CD4-positive, alpha-beta T cell treated with Interleukin-1 beta for 1 hour (primary cell): ENCODE data around the gene TEX19.

ENCODE experiments used
- DNase-seq, 2 donors: peaks; one replicate each; pipeline ENCODE4 v3.0.0-alpha.2; 2020 to 2022

Gene TEX19

DNA sequence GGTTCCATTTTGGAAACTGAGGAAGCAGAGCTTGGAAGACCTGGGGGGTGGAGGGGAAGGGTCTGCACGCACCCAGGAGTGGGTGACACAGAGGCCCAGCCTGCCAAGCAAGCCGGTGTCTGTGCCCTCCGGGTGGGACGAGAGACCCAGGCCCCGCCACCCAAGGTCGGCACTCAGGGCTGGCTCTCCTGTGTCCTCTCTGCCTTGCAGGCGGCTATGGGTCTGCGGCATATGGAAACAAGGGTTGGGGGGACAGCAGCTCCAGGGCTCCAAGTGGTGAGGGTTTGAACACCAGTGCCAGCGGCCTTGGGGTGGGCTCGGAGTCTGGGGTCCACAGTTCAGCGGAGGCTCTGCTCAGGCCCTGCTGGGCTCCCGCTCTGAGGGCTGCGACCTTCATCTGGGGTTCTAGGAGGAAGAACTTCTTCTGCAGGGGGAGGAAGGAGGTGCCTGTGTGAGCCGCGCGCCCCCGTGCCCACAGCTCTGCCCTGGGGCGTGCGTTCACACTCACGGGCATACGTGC is 37.0 kb upstream of the TEX19 start:
- DNase-seq, result no peak

DNA sequence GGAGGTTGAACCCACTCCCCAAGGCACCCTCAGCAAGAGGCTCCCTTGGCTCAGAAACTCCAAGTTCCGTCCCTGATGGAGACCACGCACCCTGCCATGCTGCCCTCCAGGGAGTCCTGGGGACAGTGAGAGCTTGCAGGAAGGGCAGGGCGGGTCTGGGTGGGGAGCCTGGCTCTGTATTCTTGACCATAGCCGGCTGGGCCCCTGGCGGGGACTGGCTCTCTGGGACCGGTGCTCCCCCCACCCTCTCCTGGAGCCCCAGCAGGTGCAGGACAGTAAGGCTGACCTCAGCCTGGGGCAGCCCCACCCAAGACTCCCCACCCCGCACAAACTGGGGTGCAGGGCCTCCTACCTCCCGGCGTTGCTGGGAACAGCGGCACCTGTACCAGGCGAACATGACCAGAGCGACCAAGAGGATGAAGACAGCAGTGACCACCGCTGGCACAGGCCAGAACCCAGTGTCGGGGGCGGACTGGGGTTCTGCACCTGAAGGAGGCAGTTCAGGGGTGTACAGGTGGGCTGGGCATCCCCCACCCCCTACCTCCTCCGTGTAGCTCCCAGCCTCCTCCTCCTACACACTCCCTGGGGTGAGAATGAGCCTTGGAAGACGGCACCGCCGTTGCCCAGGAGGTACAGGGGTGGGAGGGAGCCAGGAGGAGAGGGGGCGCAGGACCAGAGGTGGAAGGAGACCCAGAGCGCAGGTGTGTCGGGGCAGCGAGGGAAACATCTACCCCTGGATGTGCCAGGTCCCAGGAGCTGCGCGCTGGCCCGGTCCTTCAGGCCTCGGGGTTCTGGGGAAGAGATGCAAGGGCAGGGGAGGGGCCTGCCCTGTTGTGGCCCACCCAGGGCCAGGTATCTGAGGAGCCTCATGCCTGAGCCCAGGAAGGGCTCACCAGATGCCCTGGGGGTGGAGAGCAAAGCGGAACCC is 36.3 kb upstream of the TEX19 start:
- DNase-seq, result no peak

DNA sequence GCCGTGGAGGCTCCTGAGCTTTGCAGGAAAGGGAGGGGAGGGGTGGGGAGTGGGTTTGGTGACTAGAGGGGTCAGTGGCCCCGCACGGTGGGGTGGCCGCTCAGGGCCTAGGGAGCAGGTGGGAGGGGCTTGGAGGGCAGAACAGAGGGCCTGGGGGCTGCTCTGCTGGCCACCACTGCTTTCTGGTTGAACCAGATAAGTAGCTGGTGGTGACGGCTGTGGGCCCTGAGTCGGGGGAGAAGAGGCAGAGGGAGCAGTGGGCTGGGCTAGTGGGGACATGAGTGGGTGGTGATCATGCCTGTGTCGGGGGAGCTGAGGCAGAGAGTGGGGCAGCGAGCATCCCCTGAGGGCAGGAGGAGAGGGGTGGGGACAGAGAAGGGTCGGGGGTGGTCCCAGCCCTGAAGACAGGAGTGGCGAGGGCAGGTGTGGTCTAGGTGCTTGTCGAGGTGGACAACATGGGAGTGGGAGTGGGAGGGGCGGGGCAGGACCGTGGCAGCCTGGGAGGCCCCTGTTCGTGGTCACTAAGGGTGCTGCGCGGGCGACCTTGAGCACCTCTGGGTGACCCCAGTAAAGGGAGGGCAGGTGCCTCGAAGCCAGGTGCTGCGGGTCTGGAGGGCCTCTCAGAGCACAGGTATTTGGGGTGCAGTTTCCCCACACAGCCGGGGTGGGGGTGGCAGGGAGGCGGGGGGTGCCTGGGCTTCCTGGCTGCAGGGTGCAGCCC is 35.4 kb upstream of the TEX19 start:
- DNase-seq, result no peak

DNA sequence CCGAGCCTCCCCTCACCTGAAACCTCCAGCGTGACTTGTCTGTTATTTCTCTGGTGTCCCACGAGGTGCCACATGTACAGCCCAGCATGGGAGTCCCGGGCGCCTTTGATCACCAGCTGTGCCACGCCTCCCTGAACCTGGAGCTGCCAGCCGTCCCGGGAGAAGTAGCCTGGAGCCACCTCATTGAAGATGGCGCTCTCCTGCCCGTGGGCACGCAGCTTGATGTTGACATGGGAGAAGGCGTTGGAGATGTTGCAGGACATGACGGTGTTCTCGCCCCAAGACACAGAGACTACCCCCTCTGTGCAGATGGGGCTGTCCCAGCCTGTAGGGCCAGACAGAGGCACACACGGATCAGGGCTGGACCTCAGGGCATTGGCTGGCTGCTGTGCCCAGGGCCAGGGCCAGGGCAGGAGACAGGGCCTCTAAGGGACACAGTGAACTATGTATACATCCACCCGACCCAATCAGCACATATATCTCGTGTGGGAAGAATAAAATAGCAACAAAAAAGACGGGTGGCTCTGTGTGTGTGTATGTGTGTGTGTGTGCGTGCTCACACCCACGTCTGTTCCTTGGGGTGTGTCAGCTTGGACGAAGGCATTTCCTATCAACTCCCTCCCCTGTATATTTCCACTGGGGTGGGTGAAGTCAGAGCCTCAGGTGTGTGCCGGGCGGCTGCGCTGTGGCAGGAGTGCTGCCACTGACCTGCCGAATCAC is 34.3 kb upstream of the TEX19 start:
- no peak for DNase-seq

DNA sequence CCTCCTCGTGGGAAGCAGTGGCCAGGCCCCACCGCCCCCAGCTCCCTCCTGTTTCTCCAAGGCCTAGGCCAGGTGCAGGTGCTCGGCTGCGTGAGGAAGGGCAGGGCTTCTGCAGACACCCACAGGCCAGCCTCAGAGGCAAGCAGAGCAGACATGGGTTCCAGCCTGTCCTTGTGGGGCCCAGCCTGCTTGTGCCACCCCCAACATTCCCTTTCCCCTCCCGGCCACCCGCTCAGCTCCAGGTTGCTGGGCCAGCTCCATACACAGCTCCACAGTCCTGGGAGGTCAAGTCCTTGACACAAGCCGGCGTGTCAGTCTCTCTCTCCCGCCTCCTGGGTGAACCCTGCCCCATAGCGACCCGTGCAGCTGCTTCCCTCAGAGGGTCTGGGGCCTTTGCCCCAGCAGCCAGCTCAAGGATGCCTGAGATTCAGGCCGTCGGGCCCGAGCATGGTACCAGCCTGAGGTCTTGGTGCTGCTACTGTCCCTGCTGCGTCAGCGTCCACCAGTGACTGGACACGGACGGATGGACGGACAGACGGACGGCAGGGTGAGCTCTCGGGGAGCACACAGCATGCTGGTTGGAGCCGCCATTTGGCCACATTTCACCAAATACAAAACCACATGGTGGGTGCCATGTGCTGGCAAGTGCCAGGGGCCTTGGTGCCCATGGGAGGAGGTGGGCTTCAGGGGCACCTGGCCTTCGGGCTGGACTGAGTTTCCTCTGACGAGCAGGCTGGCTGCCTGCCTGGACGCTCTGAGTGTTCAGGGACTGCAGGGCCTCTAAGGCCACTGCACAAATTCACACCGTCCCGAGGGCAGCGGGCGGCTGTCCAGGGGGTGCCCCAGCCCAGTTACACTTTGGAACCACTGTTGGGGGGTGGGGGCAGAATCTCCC is 33.5 kb upstream of the TEX19 start:
- DNase-seq, result no peak

DNA sequence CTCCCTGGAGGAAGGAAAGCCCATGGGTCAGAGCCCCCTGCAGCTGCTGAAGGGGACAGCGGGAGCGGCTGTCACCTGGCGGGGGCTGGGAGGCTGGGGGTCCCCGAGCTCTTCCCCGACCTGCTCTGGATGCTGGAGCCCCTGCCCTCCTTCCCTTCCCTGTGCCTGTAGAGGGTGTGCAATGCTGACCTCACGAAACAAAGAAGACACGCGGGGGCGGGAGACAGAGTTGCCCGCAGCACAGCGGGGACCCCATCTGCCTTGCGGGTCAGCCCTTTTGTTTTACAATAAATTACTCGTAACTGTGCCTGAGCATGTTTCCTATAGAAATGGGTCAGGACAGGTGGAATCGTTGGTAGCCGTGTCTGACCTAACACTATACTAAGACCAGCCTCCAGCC is 31.8 kb upstream of the TEX19 start:
- DNase-seq, result no peak

DNA sequence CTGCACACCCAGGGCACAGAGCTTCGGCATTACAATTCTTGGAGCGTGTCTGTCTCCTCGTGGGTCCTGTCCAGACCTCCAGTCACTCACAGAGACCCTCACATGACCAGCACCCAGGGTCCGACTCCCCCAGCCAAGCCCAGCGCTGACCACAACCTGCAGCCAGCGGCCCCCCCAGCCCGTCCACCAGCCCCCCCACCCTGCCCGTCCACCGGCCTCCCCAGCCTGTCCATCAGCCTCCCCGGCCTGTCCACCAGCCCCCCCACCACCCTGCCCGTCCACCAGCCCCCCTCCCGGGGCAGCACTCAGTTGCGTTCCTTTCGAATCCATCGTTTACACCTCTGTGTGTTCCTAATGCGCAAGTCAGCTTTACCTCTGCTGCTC is 31.3 kb upstream of the TEX19 start:
- DNase-seq, result no peak

DNA sequence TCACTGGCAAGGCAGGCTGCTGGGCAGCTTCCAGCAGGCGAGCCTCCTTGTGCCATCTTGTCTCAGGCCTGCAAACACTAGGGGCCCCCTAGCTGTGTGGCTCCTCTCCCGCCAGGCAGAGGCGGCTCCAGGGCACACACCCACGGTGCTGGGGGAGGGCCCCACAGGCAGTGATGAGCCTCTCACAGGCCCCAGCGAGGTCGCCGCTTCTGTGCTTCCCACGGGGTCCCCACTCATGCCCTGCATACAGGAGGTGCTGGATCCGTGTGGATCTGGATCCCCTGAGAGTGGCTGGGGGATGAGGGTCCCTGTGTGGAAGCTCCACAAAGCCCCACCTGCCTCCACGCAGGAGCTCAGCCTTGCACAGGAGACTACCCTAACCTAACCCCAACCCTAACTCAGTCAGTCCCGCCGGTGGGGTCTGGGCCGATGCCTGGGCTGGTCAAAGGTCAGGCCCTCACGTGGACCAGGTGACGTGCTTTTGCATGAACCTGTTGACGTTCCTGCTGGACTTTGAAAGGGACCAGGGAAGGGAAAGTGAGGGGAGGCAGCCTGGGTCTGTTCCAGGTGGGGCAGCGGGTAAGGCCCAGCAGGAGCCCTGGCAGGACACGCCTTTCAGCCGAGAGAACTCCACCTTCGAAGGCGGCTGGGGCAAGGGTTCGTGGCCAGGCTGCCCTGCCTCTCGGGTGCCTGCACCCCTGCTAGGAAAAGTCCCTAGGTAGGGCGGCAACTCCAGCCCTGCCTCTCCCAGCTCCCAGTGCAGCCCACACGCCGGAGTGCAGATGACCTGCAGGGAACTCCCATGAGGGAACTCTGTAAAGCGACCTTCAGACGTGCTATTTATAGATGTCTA is 30.7 kb upstream of the TEX19 start:
- DNase-seq, result no peak

DNA sequence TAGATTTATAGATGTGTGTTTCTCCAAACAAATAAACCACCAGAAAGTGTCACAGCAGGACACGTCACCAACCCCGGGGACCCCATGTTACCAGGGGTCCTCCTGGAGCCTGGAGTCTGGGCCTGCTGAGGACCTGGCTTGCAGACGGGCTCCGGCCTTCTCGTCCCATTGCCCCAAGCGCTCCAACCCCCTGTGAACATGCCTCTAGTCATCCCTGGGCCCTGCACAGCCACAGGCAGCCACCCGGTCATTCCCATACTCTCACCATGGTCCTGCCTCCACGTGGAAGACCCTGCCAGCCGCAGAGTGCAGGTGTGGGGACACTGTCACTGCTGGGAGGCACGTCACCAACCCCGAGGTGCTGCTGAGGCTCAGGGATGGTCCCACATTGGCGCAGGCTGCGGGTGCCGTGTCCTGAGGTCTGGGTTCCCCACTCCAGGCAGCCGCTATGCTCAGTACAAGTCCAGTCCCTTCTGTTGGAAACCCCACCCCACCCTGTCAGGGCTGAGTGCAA is 30.0 kb upstream of the TEX19 start:
- DNase-seq, result no peak

DNA sequence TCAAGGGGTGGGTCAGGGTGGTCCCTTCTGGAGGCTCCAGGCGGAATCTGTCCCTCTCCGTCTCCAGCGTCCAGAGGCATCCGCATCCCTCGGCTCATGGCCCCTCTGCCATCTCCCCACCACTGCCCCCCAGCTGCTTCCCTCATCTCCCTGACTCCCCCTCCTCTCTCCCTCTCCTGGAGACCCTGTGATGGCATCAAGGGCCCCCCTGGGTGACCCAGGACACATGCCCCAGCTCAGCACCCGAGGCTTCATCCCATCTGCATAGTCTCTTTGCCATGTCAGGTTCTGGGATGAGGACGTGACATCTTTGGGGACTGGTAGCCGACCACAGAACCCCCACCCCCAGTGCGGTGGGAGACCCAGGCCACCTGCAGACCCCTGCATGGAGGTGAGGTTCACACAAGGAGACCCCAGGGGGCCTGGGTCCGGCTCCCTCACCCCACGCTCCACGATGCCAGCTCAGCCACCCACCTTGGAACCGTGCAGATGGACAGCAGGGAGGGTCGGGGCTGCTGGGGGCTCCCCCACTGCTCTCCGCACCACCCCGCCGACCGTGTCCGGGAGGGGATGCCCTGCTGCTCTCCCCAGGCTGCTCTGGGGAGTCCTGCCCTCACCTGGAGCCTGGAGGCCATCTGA is 29.2 kb upstream of the TEX19 start:
- DNase-seq, result no peak

DNA sequence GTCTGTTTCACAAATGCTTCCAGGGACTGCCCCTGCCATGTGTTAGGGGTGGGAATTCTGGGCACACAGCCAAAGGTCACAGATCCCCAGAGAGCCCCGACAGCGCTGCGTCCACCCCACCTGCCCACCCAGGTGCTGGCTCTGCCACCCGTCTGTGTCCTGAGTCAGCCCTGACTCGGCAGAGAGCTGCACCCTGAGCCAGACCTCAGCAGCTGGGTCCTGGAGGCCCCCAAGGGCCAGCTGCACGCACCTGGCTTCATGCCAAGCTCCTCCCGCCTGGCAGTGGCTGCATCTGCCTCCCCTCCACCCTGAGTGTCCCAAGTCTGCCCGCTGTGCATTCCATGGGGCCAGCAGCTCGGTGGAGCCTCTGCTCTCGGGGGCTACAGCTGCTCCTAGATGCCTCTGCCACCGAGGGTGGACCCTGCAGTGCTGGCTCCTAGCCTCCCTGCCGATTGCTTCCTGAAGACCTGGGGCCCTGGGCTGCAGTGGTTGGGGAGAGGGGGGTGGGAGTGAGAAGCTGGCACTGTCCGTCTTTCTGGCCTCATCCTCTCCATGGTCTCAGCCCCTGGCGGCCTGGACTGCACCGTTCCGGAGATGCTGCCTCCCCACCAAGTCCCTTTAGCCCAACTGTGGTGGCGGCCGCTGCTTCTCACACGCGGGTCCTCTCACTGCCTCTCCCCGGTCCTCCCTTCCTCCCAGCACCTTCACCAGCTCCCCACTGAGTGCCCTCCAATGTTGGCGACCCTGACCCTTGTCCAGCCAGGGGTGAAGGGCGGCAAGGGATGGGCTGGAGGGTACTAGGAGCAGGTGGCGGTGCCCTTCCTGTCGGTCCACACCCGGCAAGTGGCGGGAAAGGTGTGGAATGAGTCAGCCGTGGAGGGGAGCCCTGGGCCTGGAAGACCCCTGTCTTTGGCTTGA is 28.5 kb upstream of the TEX19 start:
- DNase-seq, result no peak

DNA sequence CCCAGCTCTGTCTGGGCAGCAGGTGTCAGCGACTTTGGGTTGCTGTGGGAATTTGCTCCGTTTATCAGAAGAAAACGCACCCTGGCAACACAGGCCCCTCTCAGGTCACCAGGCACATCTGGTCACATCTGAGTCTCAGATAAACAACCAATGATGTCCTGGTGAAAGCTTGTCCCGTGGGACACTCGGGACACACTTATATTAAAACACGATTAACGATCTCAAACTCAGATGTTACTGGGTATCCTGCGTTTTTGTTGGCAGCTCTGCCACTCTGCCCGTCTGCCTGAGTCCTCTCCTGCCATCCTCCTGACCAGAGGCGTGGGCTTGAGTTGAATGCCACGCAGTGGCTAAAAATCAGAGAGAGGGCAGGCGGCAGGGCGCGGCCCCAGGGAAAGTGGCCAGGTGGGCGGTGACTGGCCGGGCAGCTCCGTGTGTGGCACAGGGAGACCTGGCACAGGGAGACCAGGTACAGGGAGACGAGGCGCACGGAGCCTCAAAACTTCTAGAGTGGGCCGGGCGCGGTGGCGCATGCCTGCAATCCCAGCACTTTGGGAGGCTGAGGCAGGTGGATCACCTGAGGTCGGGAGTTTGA is 27.6 kb upstream of the TEX19 start:
- no peak for DNase-seq

DNA sequence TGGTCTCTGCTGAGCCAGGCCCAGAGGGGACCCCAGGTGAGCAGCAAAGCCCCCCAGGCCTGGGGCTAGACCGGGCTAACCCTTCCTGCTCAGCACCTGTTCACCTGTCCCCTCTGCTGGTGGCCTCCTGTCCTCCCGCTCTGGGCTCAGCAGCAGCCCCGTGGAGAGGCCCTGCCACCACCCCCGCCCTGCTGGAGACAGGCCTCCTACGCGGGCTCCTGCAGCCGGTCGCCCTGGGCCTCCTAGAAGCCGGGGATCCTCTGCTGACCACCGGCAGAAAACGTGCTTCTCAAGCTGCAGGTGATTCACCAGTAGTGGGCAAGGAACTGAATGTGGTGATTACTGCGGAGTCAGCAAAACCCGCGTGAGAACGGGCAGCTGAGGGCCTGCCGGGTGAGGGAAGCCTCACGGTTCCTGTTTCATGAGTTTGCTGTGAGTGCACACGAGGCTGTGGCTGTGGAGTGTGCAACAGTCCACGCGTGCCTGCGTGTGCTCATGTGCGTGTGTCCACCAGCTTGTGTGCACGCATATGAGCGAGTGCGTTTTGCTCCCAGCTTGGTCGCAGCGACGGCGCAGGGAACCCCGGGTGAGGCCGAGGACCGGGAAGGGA is 26.3 kb upstream of the TEX19 start:
- DNase-seq, result peak; percentile 26 to 65

DNA sequence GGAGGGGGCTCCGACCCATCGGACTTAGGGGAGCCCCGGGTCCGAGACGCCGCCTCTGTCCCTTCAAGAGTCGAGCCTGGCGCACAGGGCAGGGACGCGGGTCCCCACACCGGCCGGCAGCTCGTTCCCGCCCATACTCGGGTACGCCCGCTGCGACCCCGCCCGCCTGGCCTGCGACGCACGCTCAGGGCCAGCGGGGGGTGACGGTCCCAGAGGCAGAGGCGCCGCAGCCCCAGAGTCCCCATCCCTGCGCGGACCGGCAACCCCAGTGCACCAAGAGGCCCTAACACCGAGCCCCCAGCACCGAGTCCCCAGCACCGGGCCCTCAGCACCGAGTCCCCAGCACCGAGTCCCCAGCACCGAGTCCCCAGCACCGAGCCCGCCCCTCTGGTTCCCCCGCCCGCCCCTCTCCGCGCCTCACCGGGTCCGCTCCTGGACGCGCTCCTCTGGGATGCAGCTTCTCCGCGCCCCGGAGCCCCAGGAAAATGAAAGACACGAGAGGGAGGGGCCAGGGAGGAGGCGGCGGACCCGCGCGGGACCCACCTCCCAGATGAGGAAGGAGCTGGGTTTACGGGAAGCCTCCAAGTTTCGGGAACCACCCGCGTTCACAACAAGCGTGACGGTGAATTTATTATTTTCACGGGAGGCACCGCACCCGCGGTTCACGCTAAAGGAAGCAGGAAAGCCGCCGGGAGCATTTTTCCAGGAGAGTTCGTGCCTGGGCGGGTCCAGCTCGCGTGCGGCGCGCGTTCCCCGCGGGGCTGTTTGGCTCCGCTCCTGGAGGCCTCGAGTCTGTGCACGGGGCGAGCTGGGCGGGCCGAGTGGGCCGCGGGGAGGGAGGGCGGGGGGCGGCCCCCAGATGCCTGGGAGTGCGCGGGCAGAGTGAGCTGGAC is 25.5 kb upstream of the TEX19 start, which contains the start of gene SECTM1:
Gene SECTM1 (minus strand): TSS at position 488 of the 893 bp plus-strand sequence. CDS start 6,526 bp downstream, outside the sequence.
- peak in 1 of 2 donors; percentile 11 for DNase-seq

DNA sequence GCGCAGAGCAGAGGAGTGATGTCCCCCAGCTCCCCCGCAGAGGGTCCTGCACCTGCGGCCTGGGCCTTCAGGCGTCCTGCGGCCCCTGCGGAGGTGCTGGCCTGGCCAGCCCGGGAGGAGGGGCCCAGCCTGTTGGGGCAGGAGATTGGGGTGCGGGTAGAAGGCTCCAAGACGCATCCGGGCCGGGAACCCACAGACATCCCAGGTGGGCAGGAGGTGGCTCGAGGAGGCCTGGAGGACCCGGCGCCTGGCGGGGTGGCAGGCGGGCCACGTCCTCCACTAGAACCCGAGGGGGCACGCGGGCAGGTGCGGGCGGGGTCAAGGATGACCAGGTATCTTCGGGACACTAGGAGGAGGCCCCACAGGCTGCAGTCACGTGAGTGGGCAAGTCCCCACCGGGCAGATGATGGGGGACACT is 24.8 kb upstream of the TEX19 start:
- no peak for DNase-seq

DNA sequence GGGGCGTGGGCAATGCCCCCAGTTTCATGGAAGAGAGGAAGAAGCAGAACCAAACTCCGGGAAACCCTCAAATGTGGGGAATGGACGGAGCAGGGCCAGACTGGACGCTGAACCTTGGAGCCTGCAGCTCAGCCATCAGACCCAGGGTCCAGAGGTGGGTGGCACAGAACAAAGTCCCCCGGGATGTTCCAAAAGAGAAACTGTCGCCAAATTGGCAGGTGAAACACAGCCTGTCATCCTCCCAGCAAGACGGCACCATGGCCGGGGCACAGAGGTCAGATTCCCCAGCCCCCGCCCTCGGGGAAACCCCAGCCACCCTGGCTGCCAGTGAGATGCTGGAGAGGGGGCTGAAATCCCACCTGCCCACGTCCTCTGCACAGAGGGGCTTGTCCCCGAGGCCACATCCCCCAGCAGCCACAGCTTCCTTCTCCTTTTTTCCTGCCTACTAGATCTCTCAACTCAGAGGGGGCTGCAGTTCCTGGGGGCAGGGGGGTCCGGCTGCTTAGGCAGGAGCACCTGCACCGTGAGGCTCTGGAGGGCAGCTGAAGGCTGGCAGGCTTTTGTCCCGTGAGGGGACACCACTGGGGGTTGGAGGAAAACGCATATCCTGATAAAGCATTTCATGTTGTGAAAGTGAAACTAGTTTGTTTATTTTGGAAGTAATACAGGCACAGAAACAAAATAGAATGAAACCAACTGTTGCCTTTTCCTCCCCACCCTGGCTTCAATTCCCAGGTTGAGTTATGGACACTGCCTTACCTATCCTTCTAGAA is 24.2 kb upstream of the TEX19 start:
- peak in 1 of 2 donors; percentile 18 for DNase-seq
